WERI-Rb-1 (cell line): Measurements from ENCODE around the gene MEIS2.
"Not testable (repeated sequence)": the region's sequence is repeated elsewhere in the genome, so short reads cannot be mapped to it uniquely, and the experiment has no call there.

ENCODE experiments used
- DNase-seq: peaks from one replicate; pipeline ENCODE4 v3.0.0-alpha.2; 2020
- H3K27ac ChIP-seq: fragments of 250-450 bp; sonication (Bioruptor Pico); 2 replicates; pipeline ENCODE4 v1.5.1; 2020; ENCODE audit warnings: mild to moderate bottlenecking, moderate library complexity
- H3K27me3 ChIP-seq: fragments of 250-450 bp; sonication (Bioruptor Pico); 2 replicates; pipeline ENCODE4 v1.5.1; 2021; ENCODE audit warnings: mild to moderate bottlenecking, low read depth, moderate library complexity; ENCODE audit not compliant: insufficient read depth, severe bottlenecking
- H3K36me3 ChIP-seq: fragments of 250-450 bp; sonication (Bioruptor Pico); 2 replicates; pipeline ENCODE4 v1.5.1; 2020; ENCODE audit warnings: mild to moderate bottlenecking, moderate library complexity
- H3K4me3 ChIP-seq: 2 replicates; pipeline ENCODE4 v1.5.1; 2011; ENCODE audit warnings: low read depth, mild to moderate bottlenecking, control low read depth, low read length
- H3K9me3 ChIP-seq: fragments of 250-450 bp; sonication (Bioruptor Pico); 2 replicates; pipeline ENCODE4 v1.5.1; 2021; ENCODE audit warnings: mild to moderate bottlenecking, moderate library complexity; ENCODE audit not compliant: severe bottlenecking
- TF ChIP-seq, protein P1 (sequence below): IDR thresholded peaks from 2 replicates; pipeline ENCODE4 v1.5.1; 2011; ENCODE audit warnings: low read depth, mild to moderate bottlenecking, control low read depth, inconsistent platforms, low read length

MEIS2 gene

DNA sequence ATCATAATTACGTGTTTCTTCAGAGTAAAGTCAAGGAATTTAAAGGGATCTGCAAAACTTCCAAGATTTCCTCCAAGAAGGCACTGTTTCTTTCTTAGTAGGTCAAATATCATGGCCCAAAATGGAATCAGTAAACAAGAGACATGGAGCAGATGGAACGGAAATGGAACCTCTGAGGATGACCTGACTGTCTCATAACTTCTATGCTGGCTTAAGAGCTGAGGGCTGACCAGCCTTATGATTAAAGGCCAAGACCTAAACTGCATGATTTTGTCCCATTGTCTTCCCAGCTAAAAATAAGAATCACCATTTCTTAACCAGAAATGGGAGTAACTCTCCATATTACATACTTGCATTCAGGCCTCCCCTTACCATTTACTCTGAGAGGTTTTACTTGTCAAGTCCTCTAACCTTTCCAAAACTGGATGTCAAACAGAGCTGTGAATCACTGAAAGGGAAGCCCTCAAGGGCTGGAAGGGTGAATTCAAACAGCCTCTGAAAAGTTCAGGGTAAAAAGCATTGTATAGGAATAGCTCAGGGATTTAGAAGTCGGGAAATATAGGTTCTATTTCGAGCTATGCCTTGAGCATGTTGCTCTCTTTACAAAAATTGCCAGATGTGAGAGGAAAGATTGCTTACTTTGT is 103.7 kb downstream of the MEIS2 start:
- DNase-seq: no peak
- Histone ChIP-seq H3K36me3 (peaks cover 61% of the 10 kb centered on the region), H3K27ac (no peak overlapping the region)

DNA sequence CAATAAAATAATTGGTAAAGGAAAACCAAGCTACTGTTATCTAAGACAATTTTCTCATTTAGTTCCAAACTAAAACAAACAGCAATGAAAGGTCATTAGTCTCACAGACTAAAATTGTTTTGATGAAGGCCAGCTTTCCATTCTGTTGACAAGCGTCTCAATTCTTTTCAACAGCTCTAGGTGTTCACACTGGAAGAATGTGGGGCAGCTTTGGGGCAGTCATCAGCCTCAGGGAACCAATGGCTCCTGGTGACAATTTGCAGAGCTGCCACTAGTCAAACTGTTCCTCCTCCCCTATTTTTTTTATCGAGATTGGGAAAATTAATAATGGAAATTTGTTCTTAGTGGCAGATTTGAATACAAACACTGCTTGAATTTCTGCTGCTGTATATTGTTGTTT is 104.2 kb downstream of the MEIS2 start:
- Histone ChIP-seq H3K36me3 (peaks cover 61% of the 10 kb centered on the region), H3K27ac (no peak overlapping the region), H3K9me3 (no peaks in the 10 kb centered on the region), H3K27me3 (no peaks in the 10 kb centered on the region), H3K4me3 (no peak overlapping the region)
- DNase-seq: no peak
- TF ChIP-seq, protein P1, sequence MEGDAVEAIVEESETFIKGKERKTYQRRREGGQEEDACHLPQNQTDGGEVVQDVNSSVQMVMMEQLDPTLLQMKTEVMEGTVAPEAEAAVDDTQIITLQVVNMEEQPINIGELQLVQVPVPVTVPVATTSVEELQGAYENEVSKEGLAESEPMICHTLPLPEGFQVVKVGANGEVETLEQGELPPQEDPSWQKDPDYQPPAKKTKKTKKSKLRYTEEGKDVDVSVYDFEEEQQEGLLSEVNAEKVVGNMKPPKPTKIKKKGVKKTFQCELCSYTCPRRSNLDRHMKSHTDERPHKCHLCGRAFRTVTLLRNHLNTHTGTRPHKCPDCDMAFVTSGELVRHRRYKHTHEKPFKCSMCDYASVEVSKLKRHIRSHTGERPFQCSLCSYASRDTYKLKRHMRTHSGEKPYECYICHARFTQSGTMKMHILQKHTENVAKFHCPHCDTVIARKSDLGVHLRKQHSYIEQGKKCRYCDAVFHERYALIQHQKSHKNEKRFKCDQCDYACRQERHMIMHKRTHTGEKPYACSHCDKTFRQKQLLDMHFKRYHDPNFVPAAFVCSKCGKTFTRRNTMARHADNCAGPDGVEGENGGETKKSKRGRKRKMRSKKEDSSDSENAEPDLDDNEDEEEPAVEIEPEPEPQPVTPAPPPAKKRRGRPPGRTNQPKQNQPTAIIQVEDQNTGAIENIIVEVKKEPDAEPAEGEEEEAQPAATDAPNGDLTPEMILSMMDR: no peak

More for the DNA sequence above, 103.7 kb downstream of the MEIS2 start:
- Histone ChIP-seq H3K4me3 (no peak overlapping the region), H3K27me3 (no peaks in the 10 kb centered on the region), H3K9me3 (no peaks in the 10 kb centered on the region)
- TF ChIP-seq, protein P1: no peak

DNA sequence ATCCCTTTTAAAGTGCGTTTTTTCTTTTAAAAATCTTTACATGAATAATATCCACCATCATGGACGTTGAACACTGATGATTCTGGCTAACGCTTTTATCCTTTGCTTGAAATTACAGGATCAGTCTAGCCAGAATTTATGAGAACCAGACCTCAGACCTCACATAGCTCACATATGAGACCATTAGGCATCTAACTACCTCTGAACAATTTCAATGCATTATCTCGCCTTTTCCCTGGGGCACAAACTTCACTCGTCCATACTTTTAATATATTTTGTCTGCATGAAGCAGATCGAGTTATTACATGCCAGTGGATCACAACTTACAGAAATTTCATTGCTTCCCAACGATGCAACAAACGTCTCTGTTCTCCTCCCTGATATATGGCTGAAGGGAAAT is 105.6 kb downstream of the MEIS2 start:
- Histone ChIP-seq H3K27me3 (no peaks in the 10 kb centered on the region), H3K4me3 (no peak overlapping the region), H3K27ac (no peak overlapping the region), H3K36me3 (peaks cover 62% of the 10 kb centered on the region), H3K9me3 (no peaks in the 10 kb centered on the region)
- DNase-seq: no peak
- TF ChIP-seq, protein P1: no peak

DNA sequence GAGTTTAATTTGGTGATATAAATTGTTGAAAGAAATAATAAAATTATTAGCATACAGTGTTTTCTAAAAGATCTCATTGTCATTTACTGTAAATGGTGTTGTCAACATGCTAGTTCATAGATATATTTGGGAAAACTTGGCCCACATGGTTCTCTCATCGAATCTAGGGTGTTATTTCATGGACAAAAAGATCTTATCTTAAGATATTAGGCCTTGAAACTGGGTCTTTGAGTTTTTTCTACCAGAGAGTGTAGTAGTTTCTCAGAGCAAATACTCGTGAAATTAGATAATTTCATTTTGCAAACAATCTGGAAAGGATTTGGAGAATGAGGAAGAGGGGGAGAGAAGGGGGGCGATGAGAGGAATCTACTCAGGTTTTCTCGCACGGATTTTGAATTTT is 107.9 kb downstream of the MEIS2 start:
- H3K36me3 ChIP-seq: peaks cover 69% of the 10 kb centered on the region
- no peak overlapping the region for H3K4me3 ChIP-seq
- no peak overlapping the region for H3K27ac ChIP-seq
- H3K27me3 ChIP-seq: no peaks in the 10 kb centered on the region
- DNase-seq: no peak
- no peaks in the 10 kb centered on the region for H3K9me3 ChIP-seq
- TF ChIP-seq, protein P1: no peak

DNA sequence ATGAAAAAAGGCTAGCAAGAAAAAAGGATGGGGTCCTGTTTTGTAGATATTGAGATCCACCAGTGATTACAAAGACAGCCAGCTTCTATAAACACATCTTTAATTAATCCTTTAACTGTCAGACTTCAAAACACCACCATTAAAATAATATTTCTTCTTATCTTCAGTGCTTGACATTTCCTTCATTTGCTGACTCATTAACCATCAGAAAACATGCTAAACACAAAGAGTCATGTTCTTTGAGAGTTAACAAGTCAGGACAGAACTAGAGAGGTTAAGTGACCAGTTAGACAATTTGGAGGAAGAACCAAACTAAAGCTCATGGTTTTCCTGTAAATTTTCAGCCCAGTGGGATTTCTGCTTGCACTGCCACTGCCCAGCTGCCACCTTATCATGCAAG is 111.4 kb downstream of the MEIS2 start:
- DNase-seq: no peak
- H3K9me3 ChIP-seq: peaks cover 11% of the 10 kb centered on the region
- peaks cover 83% of the 10 kb centered on the region for H3K36me3 ChIP-seq
- TF ChIP-seq, protein P1: no peak
- no peaks in the 10 kb centered on the region for H3K27me3 ChIP-seq
- H3K4me3 ChIP-seq: no peak overlapping the region
- no peak overlapping the region for H3K27ac ChIP-seq

DNA sequence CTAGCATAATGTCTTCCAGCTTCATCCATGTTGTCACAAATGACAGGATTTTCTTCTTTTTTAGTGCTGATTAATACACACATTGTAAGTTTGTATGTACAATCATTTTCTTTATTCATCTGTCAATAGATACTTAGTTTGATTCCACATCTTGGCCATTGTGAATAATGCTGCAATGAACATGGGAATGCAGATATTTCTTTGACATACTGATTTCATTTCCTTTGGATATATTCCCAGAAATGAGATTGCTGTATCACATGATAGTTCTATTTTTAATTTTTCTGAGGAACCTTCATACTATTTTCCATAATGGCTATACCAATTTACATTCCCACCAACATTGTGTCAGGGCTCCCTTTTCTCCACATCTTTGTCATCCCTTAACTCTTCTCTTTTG is 117.9 kb downstream of the MEIS2 start:
- no peak overlapping the region for H3K27ac ChIP-seq
- H3K36me3 ChIP-seq: peaks cover 67% of the 10 kb centered on the region
- H3K27me3 ChIP-seq: no peaks in the 10 kb centered on the region
- H3K4me3 ChIP-seq: no peak overlapping the region
- DNase-seq: no peak
- H3K9me3 ChIP-seq: peaks cover 11% of the 10 kb centered on the region
- TF ChIP-seq, protein P1: no peak

DNA sequence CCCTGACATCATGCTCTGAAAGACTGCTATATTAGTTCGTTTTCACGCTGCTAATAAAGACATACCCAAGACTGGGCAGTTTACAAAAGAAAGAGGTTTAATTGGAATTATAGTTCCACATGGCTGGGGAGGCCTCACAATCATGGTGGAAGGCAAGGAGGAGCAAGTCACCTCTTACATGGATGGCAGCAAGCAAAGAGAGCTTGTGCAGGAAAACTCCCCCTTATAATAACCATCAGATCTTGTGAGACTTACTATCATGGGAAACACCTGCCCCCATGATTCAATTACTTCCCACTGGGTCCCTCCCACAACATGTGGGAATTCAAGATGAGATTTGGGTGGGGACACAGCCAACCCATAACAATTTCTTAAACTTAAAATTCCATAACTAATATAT is 120.1 kb downstream of the MEIS2 start:
- not testable (repeated sequence) for DNase-seq, H3K27ac ChIP-seq, H3K27me3 ChIP-seq, H3K4me3 ChIP-seq
- Histone ChIP-seq H3K36me3 (peaks cover 51% of the 10 kb centered on the region), H3K9me3 (peaks cover 11% of the 10 kb centered on the region)
